Gastrocnemius medialis (tissue), 4 donors: Measurements from ENCODE around the gene KIF1B. TPM values are rescaled to one million over a fixed set of nuclear protein-coding genes. Genes with fewer than 3 reads are reported as not detected.
"Not testable (repeated sequence)": the region's sequence is repeated elsewhere in the genome, so short reads cannot be mapped to it uniquely, and the experiment has no call there.

ENCODE experiments used
- ATAC-seq, 2 donors: fragments of 150-250 bp; one replicate each; pipeline ENCODE4 v1.9.1; 2016
- DNase-seq, 2 donors: peaks; one replicate each; pipeline ENCODE4 v3.0.0-alpha.2; 2019
- H3K27ac ChIP-seq, 4 donors: fragments of 200-600 bp; sonication (generic); 1 replicate in 1 of 4; 2 replicates in 3 of 4; pipeline ENCODE4 v1.5.1; 2016 to 2018; ENCODE audit warnings: mild to moderate bottlenecking in 2 of 4, moderate library complexity in 1 of 4
- H3K27me3 ChIP-seq, 3 donors: fragments of 200-600 bp; sonication (generic) in 2 of 3; 1 replicate in 1 of 3; 2 replicates in 2 of 3; pipeline versions ENCODE4 v1.5.1 to v1.6.0; 2016 to 2019; ENCODE audit warnings: mild to moderate bottlenecking in 1 of 3, moderate library complexity in 1 of 3
- H3K36me3 ChIP-seq, 2 donors: fragments of 200-600 bp; sonication (generic) in 1 of 2; one replicate each; pipeline ENCODE4 v1.5.1; 2017 to 2018
- H3K4me1 ChIP-seq, 2 donors: fragments of 200-600 bp; sonication (generic) in 1 of 2; one replicate each; pipeline ENCODE4 v1.5.1; 2016 to 2017; ENCODE audit warnings: mild to moderate bottlenecking in 2 of 2
- H3K4me3 ChIP-seq, 4 donors: fragments of 200-600 bp; sonication (generic) in 3 of 4; 1 replicate in 1 of 4; 2 replicates in 3 of 4; pipeline ENCODE4 v1.5.1; 2016 to 2019; ENCODE audit warnings: mild to moderate bottlenecking in 2 of 4
- H3K9me3 ChIP-seq, 3 donors: fragments of 200-600 bp; sonication (generic) in 2 of 3; 1 replicate in 1 of 3; 2 replicates in 2 of 3; pipeline ENCODE4 v1.5.1; 2016 to 2019
- POLR2A ChIP-seq, 2 donors: fragments of 450-650 bp; IDR thresholded peaks; one replicate each; pipeline ENCODE4 v1.6.1; 2017; ENCODE audit warnings: antibody characterized with exemption in 2 of 2, mild to moderate bottlenecking in 2 of 2, moderate library complexity in 2 of 2
- in situ Hi-C, 4 donors: fragments of 200-750 bp; cut with MboI; loops; one replicate each; pipeline versions ENCODE4 v1.15.0 to v1.8.0; 2017; ENCODE audit warnings: low sequenced_read_pairs in 4 of 4
- intact Hi-C: fragments of 100-400 bp; cut with DNase I; formaldehyde crosslinking; loops from one replicate; pipeline ENCODE4 v1.15.1; 2023; ENCODE audit warnings: low total_unique reads
- total RNA-seq, 4 donors: library from RNA; depleted of rRNA; stranded (reverse); fragments of >200 nt; gene quantifications; one replicate each; pipeline versions ENCODE4 v1.1.0 to v1.2.3, GENCODE V29; 2016
- TF ChIP-seq, protein P1 (sequence below), 5 experiments: fragments of 450-650 bp in 3 of 5; fragments of 200-600 bp in 2 of 5; sonication (generic) in 2 of 5; IDR thresholded peaks in 4 of 5; conservative IDR thresholded peaks in 1 of 5; 1 replicate in 4 of 5; 2 replicates in 1 of 5; pipeline ENCODE4 v1.5.1; 2016 to 2019; ENCODE audit warnings: antibody characterized with exemption in 5 of 5, mild to moderate bottlenecking in 3 of 5, moderate library complexity in 3 of 5

Gene KIF1B
- total RNA-seq, 4 donors from 2014 or later, result 203 to 445 (median 306) TPM

DNA sequence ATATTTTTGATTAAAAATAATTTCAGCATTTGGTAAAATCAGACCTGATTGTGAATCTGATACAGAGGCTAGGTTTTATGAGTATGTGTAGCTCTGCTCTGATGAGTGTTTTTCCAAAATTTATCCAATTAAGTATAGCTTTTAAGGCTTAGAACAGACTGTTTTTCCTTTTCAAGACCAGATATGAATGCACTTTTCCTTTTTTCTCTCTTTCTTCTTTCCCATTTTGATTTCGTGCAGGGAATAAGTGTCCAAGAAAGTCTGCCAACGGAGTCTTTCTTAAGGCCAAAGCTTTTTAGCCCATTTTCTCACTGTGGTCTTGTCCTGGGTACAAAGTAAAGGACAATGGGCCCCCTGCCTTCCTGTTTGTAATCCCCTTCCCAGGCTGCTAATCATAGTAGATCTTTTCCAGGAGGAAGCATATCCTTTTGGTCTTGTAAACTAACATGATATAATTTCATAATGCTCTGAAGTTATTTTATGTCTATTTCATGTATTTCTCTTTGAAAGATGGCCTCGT is 2.9 kb downstream of the KIF1B start:
- Histone ChIP-seq H3K9me3 (no peaks in the 10 kb centered on the region), H3K4me1 (peaks cover 67 to 68% of the 10 kb centered on the region in 2 donors), H3K27ac (peak overlapping the region; percentile 98 to 99 (median 99)), H3K36me3 (no peaks in the 10 kb centered on the region), H3K4me3 (peak overlapping the region; percentile 1 to 89 (median 51)), H3K27me3 (no peaks in the 10 kb centered on the region)
- TF ChIP-seq, protein P1, sequence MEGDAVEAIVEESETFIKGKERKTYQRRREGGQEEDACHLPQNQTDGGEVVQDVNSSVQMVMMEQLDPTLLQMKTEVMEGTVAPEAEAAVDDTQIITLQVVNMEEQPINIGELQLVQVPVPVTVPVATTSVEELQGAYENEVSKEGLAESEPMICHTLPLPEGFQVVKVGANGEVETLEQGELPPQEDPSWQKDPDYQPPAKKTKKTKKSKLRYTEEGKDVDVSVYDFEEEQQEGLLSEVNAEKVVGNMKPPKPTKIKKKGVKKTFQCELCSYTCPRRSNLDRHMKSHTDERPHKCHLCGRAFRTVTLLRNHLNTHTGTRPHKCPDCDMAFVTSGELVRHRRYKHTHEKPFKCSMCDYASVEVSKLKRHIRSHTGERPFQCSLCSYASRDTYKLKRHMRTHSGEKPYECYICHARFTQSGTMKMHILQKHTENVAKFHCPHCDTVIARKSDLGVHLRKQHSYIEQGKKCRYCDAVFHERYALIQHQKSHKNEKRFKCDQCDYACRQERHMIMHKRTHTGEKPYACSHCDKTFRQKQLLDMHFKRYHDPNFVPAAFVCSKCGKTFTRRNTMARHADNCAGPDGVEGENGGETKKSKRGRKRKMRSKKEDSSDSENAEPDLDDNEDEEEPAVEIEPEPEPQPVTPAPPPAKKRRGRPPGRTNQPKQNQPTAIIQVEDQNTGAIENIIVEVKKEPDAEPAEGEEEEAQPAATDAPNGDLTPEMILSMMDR (IDR thresholded peaks at IDR 0.05 in 4 of 5, conservative IDR thresholded peaks at IDR 0.05 in 1 of 5), result no peak
- TF ChIP-seq POLR2A (IDR thresholded peaks at IDR 0.05), result no peak
- ATAC-seq, result no peak
- intact Hi-C loops, result loop anchor here (10.0 kb wide), 1 partner anchor 958 kb away; no protein-coding TSS in a partner anchor
- in situ Hi-C loops, result loop anchor here in 2 of 4 donors (10.0 to 25.0 kb wide), 2 partner anchors 72 to 124 kb away; no protein-coding TSS in a partner anchor
- no peak for DNase-seq

DNA sequence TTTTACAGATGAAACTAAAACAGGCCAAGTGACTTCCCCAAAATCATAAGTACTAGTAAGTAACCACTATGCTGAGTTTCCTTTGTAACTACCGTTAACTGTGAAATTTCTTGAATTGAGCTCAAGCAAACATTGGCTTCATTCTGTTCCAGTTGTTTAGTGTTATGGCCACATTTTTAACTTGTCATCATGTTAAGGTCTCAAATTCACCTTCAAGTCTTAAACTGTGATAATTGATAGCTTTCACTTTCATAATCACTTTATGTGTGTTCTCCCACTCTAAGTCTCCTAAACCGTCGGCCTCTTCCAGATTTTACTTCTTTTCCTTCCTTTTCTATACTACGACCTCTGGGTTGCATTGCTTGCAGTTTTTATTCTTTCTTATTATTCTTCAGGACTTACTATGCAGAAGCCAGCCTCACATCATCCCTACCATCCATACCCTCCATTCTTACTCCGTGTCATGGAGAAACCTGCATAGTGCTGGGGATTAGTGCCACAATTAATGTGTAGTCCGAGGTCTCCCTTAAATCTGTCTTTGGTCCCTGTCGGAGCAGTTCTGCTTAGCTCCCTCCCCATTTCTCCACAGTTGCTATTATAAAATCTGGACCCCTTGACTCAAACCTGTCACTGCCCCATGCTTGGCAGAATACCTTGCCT is 5.8 kb downstream of the KIF1B start:
- peak overlapping the region; percentile 23 to 39 (median 34) for H3K4me3 ChIP-seq
- no peaks in the 10 kb centered on the region for H3K27me3 ChIP-seq
- TF ChIP-seq, protein P1 (IDR thresholded peaks at IDR 0.05 in 4 of 5, conservative IDR thresholded peaks at IDR 0.05 in 1 of 5), result no peak
- no peak for TF ChIP-seq POLR2A (IDR thresholded peaks at IDR 0.05)
- peak in 1 of 2 donors; percentile 31 for DNase-seq
- H3K36me3 ChIP-seq, result no peaks in the 10 kb centered on the region
- no peaks in the 10 kb centered on the region for H3K9me3 ChIP-seq
- intact Hi-C loops, result loop anchor here (10.0 kb wide), 1 partner anchor 961 kb away; no protein-coding TSS in a partner anchor
- H3K27ac ChIP-seq, result peak overlapping the region; percentile 98 to 99 (median 99)
- peaks cover 85 to 88% of the 10 kb centered on the region in 2 donors for H3K4me1 ChIP-seq
- peak in 1 of 2 donors; percentile 9 for ATAC-seq
- in situ Hi-C loops, result loop anchor here in 2 of 4 donors (10.0 to 25.0 kb wide), 2 partner anchors 69 to 121 kb away; no protein-coding TSS in a partner anchor

DNA sequence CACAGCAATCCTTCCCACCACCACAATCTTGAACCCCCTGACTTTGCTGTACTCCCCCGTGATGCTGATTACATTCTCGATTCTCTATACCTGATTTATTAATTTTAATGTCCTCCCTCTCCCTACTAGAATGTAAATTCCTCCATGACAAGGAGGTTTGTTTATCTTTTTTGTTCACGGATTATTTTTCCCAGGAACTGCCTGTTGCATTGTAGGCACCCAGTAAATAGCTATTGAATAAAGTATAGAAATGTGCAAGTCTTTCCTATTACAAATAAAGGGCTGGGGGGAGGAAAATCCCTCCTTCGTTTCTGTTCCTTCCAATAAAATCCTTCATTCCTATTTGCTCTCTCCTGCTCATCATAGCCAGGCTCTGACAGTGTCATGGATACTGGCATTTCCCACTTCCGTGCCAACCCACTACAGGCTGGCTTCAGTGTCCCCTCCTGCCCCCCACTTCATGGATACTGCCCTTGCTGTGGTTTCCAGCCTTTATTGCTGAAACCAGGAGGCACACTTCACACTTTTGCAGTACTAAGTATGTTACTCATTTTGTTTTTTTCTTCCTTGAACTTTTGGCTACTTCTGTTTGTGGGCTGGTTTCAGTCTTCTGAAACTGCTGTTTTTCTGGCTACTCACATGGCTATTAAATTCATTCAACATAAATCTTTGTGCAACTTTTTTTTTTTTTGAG is 7.5 kb downstream of the KIF1B start:
- in situ Hi-C loops, result loop anchor here in 2 of 4 donors (10.0 to 25.0 kb wide), 2 partner anchors 67 to 119 kb away; no protein-coding TSS in a partner anchor

DNA sequence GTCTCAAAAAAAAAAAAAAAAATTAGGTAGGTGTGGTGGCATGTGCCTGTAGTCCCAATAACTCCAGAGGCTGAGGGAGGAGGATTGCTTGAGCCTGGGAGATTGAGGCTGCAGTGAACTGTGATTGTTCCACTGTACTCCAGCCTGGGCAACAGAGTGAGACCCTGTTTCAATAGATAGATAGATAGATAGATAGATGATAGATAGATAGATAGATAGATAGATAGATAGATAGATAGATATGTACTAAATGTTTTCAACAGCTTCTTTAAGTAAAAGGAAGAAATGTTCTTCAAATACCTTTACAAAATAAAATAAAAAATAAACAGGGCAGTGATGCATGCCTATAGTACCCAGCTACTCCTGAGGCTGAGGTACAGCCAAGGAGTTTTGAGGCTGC is 9.8 kb downstream of the KIF1B start:
- no peaks in the 10 kb centered on the region for H3K27me3 ChIP-seq
- no peaks in the 10 kb centered on the region for H3K36me3 ChIP-seq
- H3K4me3 ChIP-seq, result no peak overlapping the region
- peaks cover 78 to 95% of the 10 kb centered on the region in 2 donors for H3K4me1 ChIP-seq
- DNase-seq (no peak), ATAC-seq (peak in 1 of 2 donors; percentile 3)
- no peaks in the 10 kb centered on the region for H3K9me3 ChIP-seq
- intact Hi-C loops, result no loop called here
- H3K27ac ChIP-seq, result peak overlapping the region; percentile 98 to 99 (median 99)
- in situ Hi-C loops, result loop anchor here in 1 of 4 donors (25.0 kb wide), 1 partner anchor 117 kb away; no protein-coding TSS in a partner anchor
- TF ChIP-seq POLR2A (IDR thresholded peaks at IDR 0.05), result no peak
- TF ChIP-seq, protein P1 (IDR thresholded peaks at IDR 0.05 in 4 of 5, conservative IDR thresholded peaks at IDR 0.05 in 1 of 5), result no peak

More for the DNA sequence above, 7.5 kb downstream of the KIF1B start:
- H3K27me3 ChIP-seq, result no peaks in the 10 kb centered on the region
- DNase-seq, result peak in 1 of 2 donors; percentile 16
- intact Hi-C loops, result loop anchor here (10.0 kb wide), 1 partner anchor 963 kb away; no protein-coding TSS in a partner anchor
- peak overlapping the region; percentile 98 to 99 (median 99) for H3K27ac ChIP-seq
- ATAC-seq, result peak in 1 of 2 donors; percentile 13
- H3K36me3 ChIP-seq, result no peaks in the 10 kb centered on the region
- no peak for TF ChIP-seq POLR2A (IDR thresholded peaks at IDR 0.05)
- TF ChIP-seq, protein P1 (IDR thresholded peaks at IDR 0.05 in 4 of 5, conservative IDR thresholded peaks at IDR 0.05 in 1 of 5), result no peak
- peak overlapping the region in 1 of 4 donors; percentile 6 for H3K4me3 ChIP-seq
- no peaks in the 10 kb centered on the region for H3K9me3 ChIP-seq
- H3K4me1 ChIP-seq, result peaks cover 83 to 94% of the 10 kb centered on the region in 2 donors

DNA sequence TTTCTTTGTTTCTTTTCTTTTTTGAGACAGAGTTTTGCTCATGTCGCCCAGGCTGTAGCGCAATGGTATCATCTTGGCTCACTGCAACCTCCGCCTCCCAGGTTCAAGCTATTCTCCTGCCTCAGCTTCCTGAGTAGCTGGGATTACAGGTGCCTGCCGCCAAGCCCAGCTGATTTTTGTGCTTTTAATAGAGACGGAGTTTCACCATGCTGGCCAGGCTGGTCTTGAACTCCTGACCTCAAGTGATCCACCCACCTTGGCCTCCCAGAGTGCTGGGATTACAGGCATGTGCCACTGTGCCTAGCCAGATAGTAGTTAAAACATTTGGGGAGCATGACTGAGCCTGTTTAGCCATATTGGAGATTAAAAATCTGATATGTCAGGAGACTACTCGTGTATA is 10.3 kb downstream of the KIF1B start:
- not testable (repeated sequence) for H3K27me3 ChIP-seq
- peak; percentile 18 to 45 for ATAC-seq

More for the DNA sequence above, 10.3 kb downstream of the KIF1B start:
- in situ Hi-C loops, result loop anchor here in 1 of 4 donors (25.0 kb wide), 1 partner anchor 117 kb away; no protein-coding TSS in a partner anchor
- H3K4me3 ChIP-seq, H3K36me3 ChIP-seq, H3K9me3 ChIP-seq, intact Hi-C loops: not testable (repeated sequence)
- Histone ChIP-seq H3K27ac (peak overlapping the region; percentile 98 to 99 (median 99)), H3K4me1 (peaks cover 78 to 95% of the 10 kb centered on the region in 2 donors)
- DNase-seq, result peak; percentile 11 to 72
